Left lung (tissue), 14 donors: ENCODE results near the gene PXN. TPM values are rescaled to one million over a fixed set of nuclear protein-coding genes. Genes with fewer than 3 reads are reported as not detected.

Experiments used
- ATAC-seq: fragments of 200-7000 bp; cut with Tn5 transposase; one replicate; pipeline ENCODE4 v1.9.1; 2020; ENCODE audit warnings: moderate library complexity
- DNase-seq, 4 donors: peaks; one replicate each; pipeline ENCODE4 v3.0.0-alpha.2; 2013 to 2020
- H3K27ac ChIP-seq, 2 donors: fragments of 200-600 bp; sonication (generic) in 1 of 2; one replicate each; pipeline versions ENCODE4 v1.5.0 to v1.8.0; 2020 to 2021
- H3K27me3 ChIP-seq, 2 donors: fragments of 200-600 bp; sonication (generic) in 1 of 2; one replicate each; pipeline versions ENCODE4 v1.5.0 to v1.8.0; 2020 to 2021
- H3K36me3 ChIP-seq, 2 donors: fragments of 200-600 bp; sonication (generic) in 1 of 2; one replicate each; pipeline versions ENCODE4 v1.5.0 to v1.8.0; 2020 to 2021
- H3K4me1 ChIP-seq, 2 donors: fragments of 200-600 bp; one replicate each; pipeline ENCODE4 v1.8.0; 2021
- H3K4me3 ChIP-seq, 2 donors: fragments of 200-600 bp; sonication (generic) in 1 of 2; one replicate each; pipeline versions ENCODE4 v1.5.0 to v1.8.0; 2020 to 2021; ENCODE audit warnings: mild to moderate bottlenecking in 1 of 2
- H3K9me3 ChIP-seq, 2 donors: fragments of 200-600 bp; sonication (generic) in 1 of 2; one replicate each; pipeline versions ENCODE4 v1.5.0 to v1.8.0; 2020 to 2021
- CTCF ChIP-seq, 2 donors: fragments of 200-600 bp; sonication (generic) in 1 of 2; IDR thresholded peaks; one replicate each; pipeline versions ENCODE4 v1.5.0 to v1.8.0; 2021; ENCODE audit warnings: antibody characterized with exemption in 2 of 2
- intact Hi-C, 2 donors: fragments of 100-400 bp; cut with DNase I; formaldehyde crosslinking; loops; one replicate each; pipeline versions ENCODE4 v1.11.2 to v1.14.2; 2022
- long read RNA-seq, 12 donors: library from polyadenylated mRNA in 2 of 12; unstranded in 2 of 12; transcript quantifications; one replicate each; pipeline ENCODE4 v2.0.0 and lab custom pipeline, GENCODE V29; 2019 to 2026
- polyA plus RNA-seq, 6 donors: library from polyadenylated mRNA; unstranded; fragments of 120-200 nt; gene quantifications; one replicate each; pipeline ENCODE4 v1.2.1, GENCODE V29; 2013; ENCODE audit not compliant: insufficient read length in 6 of 6
- total RNA-seq, 2 donors: library from RNA; stranded (reverse); fragmentation: NEBNext Ultra II Directional; extraction: Animal tissue kit (Norgen Biotek cat#: 25700); gene quantifications; one replicate each; pipeline ENCODE4 v1.2.1, GENCODE V29; 2021
- donor health status: DM: no; HTN: yes; CAD: no.
- donor health status: DM: no; HTN: no; CAD: no.

The PXN gene
- 100 to 1,000 TPM in 1 of 2 donors, 10 to 100 TPM in 1; 90.7 to 111 TPM for total RNA-seq
- 10 to 100 TPM; 56.5 to 71.3 (median 64.3) TPM for polyA plus RNA-seq
- long read RNA-seq, donor 1, transcript PXN-204 (11 exons, 3,683 nt): major isoform, 9 of 46 reads
- long read RNA-seq, donor 1, partial matches to known transcripts: 33 of 46 reads
- long read RNA-seq, donor 1, other reads (novel, unspliced or antisense): 0 of 46 reads
- long read RNA-seq, donor 2, transcript PXN-204 (11 exons, 3,683 nt): major isoform, 5 of 30 reads
- long read RNA-seq, donor 2, partial matches to known transcripts: 19 of 30 reads
- long read RNA-seq, donor 2, other reads (novel, unspliced or antisense): 0 of 30 reads
- long read RNA-seq, donor 3, transcript PXN-204 (11 exons, 3,683 nt): major isoform, 8 of 11 reads
- long read RNA-seq, donor 3, partial matches to known transcripts: 0 of 11 reads
- long read RNA-seq, donor 3, other reads (novel, unspliced or antisense): 0 of 11 reads
- long read RNA-seq, donor 4, partial matches to known transcripts: 1 of 6 reads
- long read RNA-seq, donor 4, other reads (novel, unspliced or antisense): 5 of 6 reads
- long read RNA-seq, donor 5, transcript PXN-204 (11 exons, 3,683 nt): major isoform, 13 of 37 reads
- long read RNA-seq, donor 5, partial matches to known transcripts: 12 of 37 reads
- long read RNA-seq, donor 5, other reads (novel, unspliced or antisense): 8 of 37 reads
- long read RNA-seq, donor 6, partial matches to known transcripts: 0 of 6 reads
- long read RNA-seq, donor 6, other reads (novel, unspliced or antisense): 0 of 6 reads
- long read RNA-seq, donor 7, transcript PXN-204 (11 exons, 3,683 nt): major isoform, 8 of 18 reads
- long read RNA-seq, donor 7, partial matches to known transcripts: 9 of 18 reads
- long read RNA-seq, donor 7, other reads (novel, unspliced or antisense): 0 of 18 reads
- long read RNA-seq, donor 8, transcript PXN-204 (11 exons, 3,683 nt): major isoform, 11 of 48 reads
- long read RNA-seq, donor 8, transcript PXN-201 (12 exons, 3,785 nt): minor isoform, 5 of 48 reads
- long read RNA-seq, donor 8, partial matches to known transcripts: 30 of 48 reads
- long read RNA-seq, donor 8, other reads (novel, unspliced or antisense): 0 of 48 reads
- long read RNA-seq, donor 9: 0 reads
- long read RNA-seq, donor 10, partial matches to known transcripts: 0 of 16 reads
- long read RNA-seq, donor 10, other reads (novel, unspliced or antisense): 14 of 16 reads
- long read RNA-seq, donor 11, partial matches to known transcripts: 0 of 3 reads
- long read RNA-seq, donor 11, other reads (novel, unspliced or antisense): 0 of 3 reads
- long read RNA-seq, donor 12, transcript PXN-204 (11 exons, 3,683 nt): major isoform, 10 of 36 reads
- long read RNA-seq, donor 12, partial matches to known transcripts: 23 of 36 reads
- long read RNA-seq, donor 12, other reads (novel, unspliced or antisense): 0 of 36 reads

GRCh38 chr12:120265473-120266179, at the start of gene PXN:
PXN (minus strand) TSS chr12:120265730; CDS start chr12:120265629, 101 bp downstream.
- H3K36me3 ChIP-seq: no peaks in the 10 kb centered on the region
- ATAC-seq (peak; percentile 95), DNase-seq (peak; percentile 73 to 97 (median 90))
- TF ChIP-seq CTCF (IDR thresholded peaks at IDR 0.05): peak; percentile 80 to 94
- H3K27ac ChIP-seq: peak within 1 kb of the TSS; percentile 84 to 91
- H3K9me3 ChIP-seq: no peaks in the 10 kb centered on the region
- peaks cover 32 to 64% of the 10 kb centered on the region in 2 donors for H3K4me1 ChIP-seq
- intact Hi-C loops: loop anchor here (5.0 kb wide), 1 partner anchor 38 kb away; no protein-coding TSS in a partner anchor
- peak within 1 kb of the TSS; percentile 80 to 84 for H3K4me3 ChIP-seq
- H3K27me3 ChIP-seq: no peaks in the 10 kb centered on the region

- DNase-seq (no peak), ATAC-seq (no peak)
- peaks cover 0 to 15% of the 10 kb centered on the region in 2 donors for H3K4me1 ChIP-seq
- H3K36me3 ChIP-seq: no peaks in the 10 kb centered on the region
- no peak overlapping the region for H3K4me3 ChIP-seq
- TF ChIP-seq CTCF (IDR thresholded peaks at IDR 0.05): no peak
- H3K9me3 ChIP-seq: no peaks in the 10 kb centered on the region
- no peak overlapping the region for H3K27ac ChIP-seq
- no peaks in the 10 kb centered on the region for H3K27me3 ChIP-seq
- intact Hi-C loops: no loop called here
Measured at GRCh38 chr12:120314220-120314619, 48.7 kb upstream of the PXN start.

- H3K36me3 ChIP-seq: no peaks in the 10 kb centered on the region
- intact Hi-C loops: no loop called here
- H3K27me3 ChIP-seq: no peaks in the 10 kb centered on the region
- ATAC-seq: peak; percentile 99
- H3K9me3 ChIP-seq: no peaks in the 10 kb centered on the region
- peak within 1 kb of the TSS; percentile 41 to 70 for H3K4me3 ChIP-seq
- peak within 1 kb of the TSS; percentile 68 to 73 for H3K27ac ChIP-seq
- TF ChIP-seq CTCF (IDR thresholded peaks at IDR 0.05): peak; percentile 67 to 78
- peak in 3 of 4 donors; percentile 89 to 94 (median 90) for DNase-seq
- H3K4me1 ChIP-seq: peaks cover 0 to 11% of the 10 kb centered on the region in 2 donors
Measured at GRCh38 chr12:120301962-120302815, 36.7 kb upstream of the PXN start, which contains the start of gene SIRT4. SIRT4 (plus strand) TSS chr12:120302321; CDS start chr12:120303562, 1,241 bp downstream.
